HAP-1 (cell line): ENCODE results near the gene ALDH6A1.

Source experiments
- DNase-seq, 2 experiments: peaks; one replicate each; pipeline ENCODE4 v3.0.0-alpha.2; 2016 to 2020; ENCODE audit warnings: low spot score in 2 of 2
- H3K27me3 ChIP-seq: fragments of 250-450 bp; sonication (Bioruptor Pico); 2 replicates; pipeline ENCODE4 v1.5.1; 2020; ENCODE audit warnings: low read depth, mild to moderate bottlenecking, moderate library complexity
- H3K36me3 ChIP-seq: fragments of 250-450 bp; sonication (Bioruptor Pico); replicated peaks from 2 replicates; pipeline ENCODE4 v1.5.1; 2020; ENCODE audit warnings: mild to moderate bottlenecking
- H3K4me1 ChIP-seq: fragments of 250-450 bp; sonication (Bioruptor Pico); 2 replicates; pipeline ENCODE4 v1.5.1; 2020; ENCODE audit warnings: mild to moderate bottlenecking
- H3K4me3 ChIP-seq: fragments of 250-450 bp; sonication (Bioruptor Pico); 2 replicates; pipeline ENCODE4 v1.5.1; 2020; ENCODE audit warnings: mild to moderate bottlenecking, moderate library complexity
- H3K9me3 ChIP-seq: fragments of 250-450 bp; sonication (Bioruptor Pico); 2 replicates; pipeline ENCODE4 v1.5.1; 2020; ENCODE audit warnings: mild to moderate bottlenecking, moderate library complexity
- in situ Hi-C: fragments of 300-500 bp; cut with MboI; formaldehyde crosslinking; loops from 3 replicates; pipeline ENCODE4 v1.14.3; 2020; ENCODE audit warnings: low sequenced_read_pairs, inconsistent platforms, mixed read lengths

ALDH6A1 gene

DNA sequence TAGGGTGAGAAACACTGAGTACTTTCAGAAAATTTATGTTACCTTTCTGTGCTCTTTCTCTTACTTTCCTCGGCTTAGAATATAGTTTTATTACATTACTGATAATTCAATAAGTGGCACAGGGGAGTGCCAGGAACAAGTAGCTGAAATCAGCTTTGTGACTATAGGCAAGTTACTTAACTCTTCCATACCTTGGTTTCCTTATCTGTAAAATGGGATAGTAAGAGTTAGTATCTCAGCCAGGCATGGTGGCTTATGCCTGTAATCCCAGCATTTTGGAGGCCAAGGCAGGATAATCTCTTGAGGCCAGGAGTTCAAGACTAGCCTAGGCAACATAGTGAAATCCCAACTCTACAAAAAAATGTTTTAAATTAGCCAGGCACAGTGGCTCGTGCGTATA is 49.7 kb downstream of the ALDH6A1 start:
- H3K4me1 ChIP-seq = no peaks in the 10 kb centered on the region
- no peaks in the 10 kb centered on the region for H3K9me3 ChIP-seq
- in situ Hi-C loops = loop anchor here (10.0 kb wide), 1 partner anchor 310 kb away; no protein-coding TSS in a partner anchor

GRCh38 chr14:74029136-74029535 is 55.1 kb downstream of the ALDH6A1 start:
- H3K4me3 ChIP-seq = no peak overlapping the region
- in situ Hi-C loops = no loop called here

More for the DNA sequence above, 49.7 kb downstream of the ALDH6A1 start:
- no peak for DNase-seq
- Histone ChIP-seq H3K4me3 (no peak overlapping the region), H3K27me3 (no peaks in the 10 kb centered on the region), H3K36me3 (no peaks in the 10 kb centered on the region)

GRCh38 chr14:74022346-74022745 is 61.9 kb downstream of the ALDH6A1 start:
- peaks cover 5% of the 10 kb centered on the region; the same call in 1 of the 2 replicates for H3K36me3 ChIP-seq
- H3K9me3 ChIP-seq = no peaks in the 10 kb centered on the region
- no peaks in the 10 kb centered on the region for H3K27me3 ChIP-seq
- no peak for DNase-seq
- in situ Hi-C loops = no loop called here
- no peak overlapping the region for H3K4me3 ChIP-seq
- H3K4me1 ChIP-seq = peaks cover 6% of the 10 kb centered on the region; the same call in 1 of the 2 replicates

More at GRCh38 chr14:74029136-74029535, 55.1 kb downstream of the ALDH6A1 start:
- no peaks in the 10 kb centered on the region for H3K4me1 ChIP-seq
- no peak for DNase-seq
- H3K36me3 ChIP-seq = no peaks in the 10 kb centered on the region
- H3K9me3 ChIP-seq = no peaks in the 10 kb centered on the region
- H3K27me3 ChIP-seq = no peaks in the 10 kb centered on the region

- no peaks in the 10 kb centered on the region for H3K9me3 ChIP-seq
- no peaks in the 10 kb centered on the region for H3K27me3 ChIP-seq
- H3K36me3 ChIP-seq = peaks cover 5% of the 10 kb centered on the region
- peaks cover 6% of the 10 kb centered on the region; the same call in 1 of the 2 replicates for H3K4me1 ChIP-seq
- in situ Hi-C loops = no loop called here
- no peak for DNase-seq
- peak overlapping the region; percentile 97 for H3K4me3 ChIP-seq
Observed at GRCh38 chr14:74019408-74020137, 64.7 kb downstream of the ALDH6A1 start.

DNA sequence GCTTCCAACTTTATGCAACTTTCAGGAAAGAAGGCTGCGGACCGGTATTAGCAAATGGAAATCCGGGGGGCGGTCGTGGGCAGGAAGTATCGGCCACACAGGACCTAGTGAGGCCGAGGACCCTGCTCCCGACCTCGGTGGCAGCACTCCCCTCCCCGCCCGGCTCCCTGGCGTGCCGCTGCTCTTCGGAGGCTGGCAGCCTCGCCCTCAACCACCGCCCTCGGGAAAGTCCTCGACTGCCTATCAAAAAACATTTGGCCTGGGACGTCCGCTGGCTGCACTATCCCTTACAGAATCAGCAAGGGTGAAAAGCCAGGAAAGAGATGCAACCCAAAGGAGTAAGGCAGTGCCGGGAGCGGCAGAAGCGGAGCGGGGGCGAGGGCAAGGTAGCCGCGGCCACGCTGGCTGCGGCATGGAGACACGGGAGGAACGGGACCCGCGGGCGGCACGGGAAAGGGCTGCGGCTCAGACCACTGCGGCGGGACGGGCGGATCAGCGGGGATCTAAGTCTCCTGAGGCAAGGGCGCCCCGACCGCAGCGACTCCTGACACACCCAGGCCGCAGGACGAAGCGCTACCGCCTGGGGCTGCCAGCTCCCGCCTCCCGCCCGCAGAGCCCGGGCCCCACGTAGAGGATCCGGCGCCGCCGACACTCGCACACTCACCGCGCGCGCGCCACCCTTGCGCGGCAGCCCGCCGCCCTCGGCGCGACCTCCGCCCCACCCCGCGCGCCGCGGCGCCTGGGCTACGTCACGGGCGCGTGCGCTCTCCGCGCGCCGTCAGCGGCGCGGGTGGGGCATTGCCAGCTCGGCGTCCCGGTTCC is 65.5 kb downstream of the ALDH6A1 start, which contains the start of the genes BBOF1 and ENTPD5:
BBOF1 (plus strand) TSS at position 764 of the 822 bp plus-strand sequence. CDS start 130 bp downstream, outside the sequence.
ENTPD5 (minus strand) TSS at position 703 of the 822 bp plus-strand sequence. CDS start 31,186 bp downstream, outside the sequence.
- DNase-seq = peak; percentile 68 to 87
- Histone ChIP-seq H3K4me1 (peaks cover 6% of the 10 kb centered on the region; the same call in 1 of the 2 replicates), H3K36me3 (peaks cover 12% of the 10 kb centered on the region), H3K9me3 (no peaks in the 10 kb centered on the region), H3K27me3 (no peaks in the 10 kb centered on the region), H3K4me3 (peak within 1 kb of the TSS; percentile 97)
- in situ Hi-C loops = no loop called here

GRCh38 chr14:74018174-74018585 is 66.1 kb downstream of the ALDH6A1 start:
- Histone ChIP-seq H3K4me1 (peaks cover 6% of the 10 kb centered on the region; the same call in 1 of the 2 replicates), H3K9me3 (no peaks in the 10 kb centered on the region), H3K36me3 (peaks cover 15% of the 10 kb centered on the region), H3K27me3 (no peaks in the 10 kb centered on the region), H3K4me3 (peak overlapping the region; percentile 97)
- in situ Hi-C loops = no loop called here
- DNase-seq = peak in 1 of 2 experiments; percentile 13

GRCh38 chr14:74015963-74016362 is 68.3 kb downstream of the ALDH6A1 start:
- H3K9me3 ChIP-seq = no peaks in the 10 kb centered on the region
- H3K36me3 ChIP-seq = peaks cover 15% of the 10 kb centered on the region
- no peak overlapping the region for H3K4me3 ChIP-seq
- H3K4me1 ChIP-seq = peaks cover 6% of the 10 kb centered on the region; the same call in 1 of the 2 replicates
- no peak for DNase-seq
- no peaks in the 10 kb centered on the region for H3K27me3 ChIP-seq
- in situ Hi-C loops = no loop called here

- no peaks in the 10 kb centered on the region for H3K27me3 ChIP-seq
- DNase-seq = no peak
- no peak overlapping the region for H3K4me3 ChIP-seq
- no peaks in the 10 kb centered on the region for H3K9me3 ChIP-seq
- in situ Hi-C loops = no loop called here
- H3K4me1 ChIP-seq = peaks cover 6% of the 10 kb centered on the region; the same call in 1 of the 2 replicates
- H3K36me3 ChIP-seq = peaks cover 20% of the 10 kb centered on the region
Observed at GRCh38 chr14:74015176-74015575, 69.1 kb downstream of the ALDH6A1 start.

DNA sequence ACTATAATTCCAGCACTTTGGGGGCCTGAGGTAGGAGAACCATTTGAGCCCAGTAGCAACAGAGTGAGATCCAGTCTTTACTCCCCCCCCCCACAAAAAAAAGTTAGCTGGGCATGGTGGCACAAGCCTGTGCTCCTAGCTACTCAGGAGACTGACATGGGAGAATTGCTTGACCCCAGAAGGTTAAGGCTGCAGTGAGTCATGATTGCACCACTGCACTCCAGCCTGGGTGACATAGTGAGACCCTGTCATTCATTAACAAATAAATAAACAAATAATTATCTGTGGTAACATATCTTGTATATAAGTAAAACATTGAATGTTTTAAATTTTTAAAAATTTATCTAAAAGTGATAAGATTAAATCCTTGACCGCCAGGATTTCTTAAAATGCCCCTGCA is 70.0 kb downstream of the ALDH6A1 start:
- H3K27me3 ChIP-seq = no peaks in the 10 kb centered on the region
- H3K36me3 ChIP-seq = peaks cover 20% of the 10 kb centered on the region
- DNase-seq = no peak
- peaks cover 6% of the 10 kb centered on the region; the same call in 1 of the 2 replicates for H3K4me1 ChIP-seq
- H3K9me3 ChIP-seq = no peaks in the 10 kb centered on the region
- in situ Hi-C loops = no loop called here
- no peak overlapping the region for H3K4me3 ChIP-seq

DNA sequence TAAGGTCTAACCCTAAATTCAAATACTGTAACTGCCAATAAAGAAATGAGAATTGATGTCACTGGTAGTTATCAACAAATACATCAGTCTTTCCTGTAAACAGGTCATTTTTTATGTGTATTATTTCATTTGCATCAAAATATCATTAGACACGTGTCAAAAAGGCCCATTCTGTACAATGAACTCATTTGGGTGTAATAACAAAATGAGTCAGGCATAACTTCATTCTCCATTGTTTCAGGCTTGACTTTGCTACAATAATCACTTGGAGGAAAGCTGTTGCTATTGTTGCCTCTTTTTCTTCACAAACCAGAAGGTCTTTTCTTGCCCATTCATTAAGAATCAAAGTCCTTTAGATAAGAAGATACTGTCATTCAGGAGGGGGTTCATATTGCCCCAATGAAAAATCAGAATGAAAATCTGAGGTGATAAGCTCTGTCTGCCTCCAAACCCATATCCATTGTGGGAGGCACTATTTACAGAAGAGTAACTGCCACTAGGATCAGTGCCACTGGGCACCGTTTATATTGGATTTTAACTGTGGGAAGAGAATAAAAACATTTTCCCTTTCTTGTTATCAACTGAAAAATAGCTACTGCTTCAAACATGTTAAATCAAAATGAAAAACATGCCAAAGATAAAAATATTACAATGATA is 75.3 kb downstream of the ALDH6A1 start:
- Histone ChIP-seq H3K36me3 (peaks cover 22% of the 10 kb centered on the region), H3K4me3 (no peak overlapping the region), H3K27me3 (no peaks in the 10 kb centered on the region), H3K4me1 (no peaks in the 10 kb centered on the region; the same call in 1 of the 2 replicates), H3K9me3 (no peaks in the 10 kb centered on the region)
- DNase-seq = peak in 1 of 2 experiments; percentile 45
- in situ Hi-C loops = no loop called here
